Activated CD8-positive, alpha-beta T cell treated with anti-CD3 and anti-CD28 coated beads, Interleukin-2, amount 10 ng/mL, durations not matched to agents 7 days and 5 days (primary cell): Measurements from ENCODE around the gene MCF2L. TPM values are rescaled to one million over a fixed set of nuclear protein-coding genes. Genes with fewer than 3 reads are reported as not detected.
"Not testable (repeated sequence)": the region's sequence is repeated elsewhere in the genome, so short reads cannot be mapped to it uniquely, and the experiment has no call there.

Experiments
- ATAC-seq: fragments of 150-1000 bp; cut with Tn5 transposase; one replicate; pipeline ENCODE4 v1.10.0; 2021; ENCODE audit warnings: moderate library complexity
- CTCF ChIA-PET: fragments of 350-600 bp; sonication (Branson Sonifier 250); formaldehyde crosslinking; loops from one replicate; lab custom pipeline; 2021; ENCODE audit warnings: antibody characterized with exemption; lab: Charles Lee
- POLR2A ChIA-PET: fragments of 350-600 bp; sonication (Branson Sonifier 250); formaldehyde crosslinking; loops from one replicate; lab custom pipeline; 2021; ENCODE audit warnings: antibody characterized with exemption; lab: Charles Lee
- DNase-seq: peaks from one replicate; pipeline ENCODE4 v3.0.0-alpha.2; 2020
- H3K27ac Mint-ChIP-seq: one replicate; pipeline ENCODE4 v1.8.0; 2021; ENCODE audit warnings: mild to moderate bottlenecking, mixed read lengths
- H3K27me3 Mint-ChIP-seq: one replicate; pipeline ENCODE4 v1.8.0; 2021; ENCODE audit warnings: low read depth, mixed read lengths
- H3K36me3 Mint-ChIP-seq: one replicate; pipeline ENCODE4 v1.8.0; 2021; ENCODE audit warnings: low read depth, mixed read lengths
- H3K4me1 Mint-ChIP-seq: one replicate; pipeline ENCODE4 v1.8.0; 2021; ENCODE audit warnings: low read depth, mixed read lengths
- H3K4me3 Mint-ChIP-seq: one replicate; pipeline ENCODE4 v1.8.0; 2021; ENCODE audit warnings: mild to moderate bottlenecking, mixed read lengths
- H3K9me3 Mint-ChIP-seq: one replicate; pipeline ENCODE4 v1.8.0; 2022; ENCODE audit warnings: mixed read lengths; ENCODE audit not compliant: insufficient read depth
- total RNA-seq, 2 experiments: library from RNA; stranded (reverse); gene quantifications; one replicate each; pipeline ENCODE4 v1.2.3, GENCODE V29; 2021

Gene MCF2L
- total RNA-seq, 2 experiments from 2014 or later, result 0.76 to 1.0 TPM

DNA sequence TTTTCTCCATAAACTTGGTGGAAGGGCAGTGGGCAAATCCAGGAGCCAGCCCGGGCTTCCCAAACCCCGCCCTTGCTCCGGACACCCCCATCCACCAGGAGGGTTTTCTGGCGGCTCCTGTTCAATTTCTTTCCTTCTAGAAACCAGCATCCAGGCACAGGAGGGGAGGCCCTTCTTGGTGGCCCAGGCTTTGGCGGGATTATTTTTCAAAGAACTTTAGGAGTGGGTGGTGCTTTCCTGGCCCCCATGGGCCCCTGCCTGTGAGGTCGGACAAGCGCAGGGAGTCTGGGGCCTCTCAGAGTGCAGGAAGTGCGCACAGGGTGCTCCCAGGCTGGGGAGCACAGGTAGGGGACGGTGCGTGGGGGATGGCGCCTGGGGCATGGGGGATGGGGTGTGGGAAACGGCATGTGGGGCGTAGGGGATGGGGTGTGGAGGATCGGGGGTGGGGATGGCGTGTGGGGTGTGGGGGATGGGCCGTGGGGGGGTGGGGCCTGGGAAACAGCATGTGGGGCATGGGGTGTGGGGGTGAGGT, 137.0 kb downstream of the MCF2L start:
- ATAC-seq (no peak), DNase-seq (no peak)
- Mint-ChIP-seq H3K4me1 (peaks cover 3% of the 10 kb centered on the region), H3K27me3 (peaks cover 4% of the 10 kb centered on the region), H3K9me3 (no peaks in the 10 kb centered on the region), H3K36me3 (peaks cover 1% of the 10 kb centered on the region), H3K27ac (no peak overlapping the region), H3K4me3 (no peak overlapping the region)
- ChIA-PET POLR2A (no interaction called here), CTCF (no interaction called here)

DNA sequence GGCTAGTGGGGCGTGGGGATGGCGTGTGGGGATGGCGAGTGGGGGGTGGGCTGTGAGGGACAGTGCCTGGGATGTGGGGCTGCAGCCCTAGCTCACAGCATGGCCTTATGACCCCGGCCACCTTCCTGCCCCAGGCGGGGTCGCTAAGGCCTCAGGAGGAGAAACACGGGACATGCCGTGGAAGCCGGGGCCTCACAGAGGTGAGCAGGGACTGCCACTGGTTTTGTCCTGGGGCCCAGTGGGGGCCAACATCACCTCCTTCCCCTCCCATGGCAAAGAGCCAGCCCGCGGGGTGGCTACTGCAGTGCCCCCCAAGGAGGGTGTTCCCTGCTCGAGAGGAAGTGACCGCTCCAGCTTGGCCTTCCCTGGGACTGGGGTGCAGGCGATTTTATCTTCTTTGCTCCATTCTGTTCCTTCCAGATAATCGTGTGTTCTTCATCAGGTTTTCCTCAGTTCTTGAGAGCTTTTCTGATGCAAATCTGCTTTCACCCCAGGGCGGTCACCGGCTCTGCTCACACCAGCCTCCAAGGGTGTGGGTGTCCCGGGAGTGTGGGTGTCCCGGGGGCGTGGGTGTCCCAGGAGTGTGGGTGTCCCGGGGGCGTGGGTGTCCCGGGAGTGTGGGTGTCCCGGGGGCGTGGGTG, 137.8 kb downstream of the MCF2L start:
- ChIA-PET CTCF (no interaction called here), POLR2A (no interaction called here)
- Mint-ChIP-seq H3K4me3 (no peak overlapping the region), H3K36me3 (peaks cover 1% of the 10 kb centered on the region), H3K9me3 (no peaks in the 10 kb centered on the region), H3K27ac (no peak overlapping the region), H3K27me3 (peaks cover 4% of the 10 kb centered on the region), H3K4me1 (peaks cover 3% of the 10 kb centered on the region)
- ATAC-seq (no peak), DNase-seq (no peak)

DNA sequence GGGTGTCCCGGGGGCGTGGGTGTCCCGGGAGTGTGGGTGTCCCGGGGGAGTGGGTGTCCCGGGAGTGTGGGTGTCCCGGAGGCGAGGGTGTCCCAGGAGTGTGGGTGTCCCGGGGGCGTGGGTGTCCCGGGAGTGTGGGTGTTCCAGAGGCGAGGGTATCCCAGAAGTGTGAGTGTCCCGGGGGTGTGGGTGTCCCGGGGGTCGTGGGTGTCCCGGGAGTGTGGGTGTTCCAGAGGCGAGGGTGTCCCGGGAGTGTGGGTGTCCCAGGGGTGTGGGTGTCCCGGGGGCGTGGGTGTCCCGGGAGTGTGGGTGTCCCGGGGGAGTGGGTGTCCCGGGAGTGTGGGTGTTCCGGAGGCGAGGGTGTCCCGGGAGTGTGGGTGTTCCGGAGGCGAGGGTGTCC, 139.5 kb downstream of the MCF2L start:
- CTCF ChIA-PET, H3K4me1 Mint-ChIP-seq, ATAC-seq, H3K27ac Mint-ChIP-seq, H3K27me3 Mint-ChIP-seq, POLR2A ChIA-PET, H3K4me3 Mint-ChIP-seq, DNase-seq, H3K36me3 Mint-ChIP-seq, H3K9me3 Mint-ChIP-seq: not testable (repeated sequence)

DNA sequence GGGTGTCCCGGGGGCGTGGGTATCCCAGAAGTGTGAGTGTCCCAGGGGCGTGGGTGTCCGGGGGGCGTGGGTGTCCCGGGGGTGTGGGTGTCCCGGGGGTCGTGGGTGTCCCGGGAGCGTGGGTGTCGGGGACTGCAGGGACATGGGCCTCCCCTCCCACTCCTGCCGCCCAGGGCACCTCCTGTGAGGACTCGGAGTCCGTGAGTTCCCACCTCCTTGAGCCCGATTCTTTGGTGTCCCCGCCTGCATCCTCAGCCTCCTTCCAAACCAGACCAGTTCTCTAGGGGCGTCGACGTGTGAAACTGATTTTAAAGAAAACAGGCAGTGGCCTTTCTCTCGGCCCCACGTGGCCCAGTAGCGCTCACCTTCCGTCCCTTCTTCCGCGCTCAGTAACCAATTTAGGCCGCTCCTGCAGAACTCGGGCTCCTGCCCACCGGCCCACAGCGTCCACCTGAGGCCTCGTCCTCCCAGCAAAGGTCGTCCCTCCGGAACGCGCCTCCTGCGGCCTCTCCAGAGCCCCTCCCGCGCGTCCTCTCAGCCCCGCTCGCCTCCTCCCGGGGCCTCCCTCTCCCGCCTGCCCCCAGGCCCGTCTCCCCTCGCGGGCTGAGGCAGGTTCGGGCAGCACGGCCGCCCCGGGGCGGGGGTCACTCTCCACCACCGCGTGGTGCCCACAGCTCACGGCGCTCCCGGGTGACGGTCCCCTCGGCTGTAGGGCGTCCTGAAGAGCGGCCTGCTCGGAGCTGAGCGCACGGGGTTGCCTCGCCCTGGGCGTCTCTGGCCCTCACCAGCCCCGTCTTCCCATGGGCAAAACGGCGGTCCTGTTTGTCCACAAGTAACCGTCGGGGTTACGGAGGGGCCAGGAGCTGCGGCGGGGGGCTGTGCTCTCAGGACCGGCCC, 140.4 kb downstream of the MCF2L start:
- ATAC-seq, result no peak
- Mint-ChIP-seq H3K4me1 (peaks cover 3% of the 10 kb centered on the region), H3K4me3 (peak overlapping the region; percentile 15)

DNA sequence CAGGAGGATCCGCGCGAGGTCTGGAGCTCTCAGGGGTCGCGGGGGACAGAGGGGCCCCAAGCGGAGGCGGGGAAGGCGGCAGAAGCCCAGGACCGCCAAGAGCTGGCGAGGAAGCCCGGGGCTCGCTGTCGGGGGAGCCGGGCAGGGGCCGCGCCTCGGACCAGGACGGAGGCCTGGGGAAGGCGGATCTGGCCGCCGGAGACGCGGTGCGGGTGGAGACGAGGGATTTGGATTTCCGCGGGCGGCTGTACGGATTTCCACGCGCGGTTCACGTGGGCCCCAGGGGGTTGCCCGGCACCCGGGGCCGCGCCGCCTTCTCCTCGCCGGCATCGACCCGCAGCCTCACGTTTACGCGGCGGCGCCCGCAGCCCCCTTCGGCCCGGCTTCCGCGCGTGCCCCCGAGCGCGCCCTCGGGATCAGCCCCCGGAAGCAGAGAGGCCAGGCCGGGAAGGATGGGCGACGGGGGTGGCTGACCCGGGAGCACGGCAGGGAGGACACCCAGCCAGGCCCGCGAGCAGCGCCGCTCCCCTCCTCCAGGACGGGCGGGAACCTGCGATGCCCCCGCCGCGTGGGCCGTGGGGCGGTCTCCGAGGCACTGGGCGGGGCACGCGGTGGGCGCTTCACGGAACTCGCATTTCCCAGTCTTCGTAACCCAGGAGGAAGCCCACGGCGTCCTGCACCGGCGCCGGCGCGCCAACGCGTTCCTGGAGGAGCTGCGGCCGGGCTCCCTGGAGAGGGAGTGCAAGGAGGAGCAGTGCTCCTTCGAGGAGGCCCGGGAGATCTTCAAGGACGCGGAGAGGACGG, 141.2 kb downstream of the MCF2L start:
- Mint-ChIP-seq H3K27ac (no peak overlapping the region), H3K4me3 (no peak overlapping the region), H3K9me3 (no peaks in the 10 kb centered on the region), H3K4me1 (peaks cover 3% of the 10 kb centered on the region), H3K36me3 (peaks cover 1% of the 10 kb centered on the region), H3K27me3 (peaks cover 4% of the 10 kb centered on the region)
- ATAC-seq (peak; percentile 34), DNase-seq (no peak)
- POLR2A ChIA-PET, result no interaction called here
- CTCF ChIA-PET, result no interaction called here

More for the DNA sequence above, 140.4 kb downstream of the MCF2L start:
- ChIA-PET POLR2A (no interaction called here), CTCF (no interaction called here)
- peaks cover 4% of the 10 kb centered on the region for H3K27me3 Mint-ChIP-seq
- DNase-seq, result no peak
- H3K9me3 Mint-ChIP-seq, result no peaks in the 10 kb centered on the region
- H3K27ac Mint-ChIP-seq, result no peak overlapping the region
- H3K36me3 Mint-ChIP-seq, result peaks cover 1% of the 10 kb centered on the region

DNA sequence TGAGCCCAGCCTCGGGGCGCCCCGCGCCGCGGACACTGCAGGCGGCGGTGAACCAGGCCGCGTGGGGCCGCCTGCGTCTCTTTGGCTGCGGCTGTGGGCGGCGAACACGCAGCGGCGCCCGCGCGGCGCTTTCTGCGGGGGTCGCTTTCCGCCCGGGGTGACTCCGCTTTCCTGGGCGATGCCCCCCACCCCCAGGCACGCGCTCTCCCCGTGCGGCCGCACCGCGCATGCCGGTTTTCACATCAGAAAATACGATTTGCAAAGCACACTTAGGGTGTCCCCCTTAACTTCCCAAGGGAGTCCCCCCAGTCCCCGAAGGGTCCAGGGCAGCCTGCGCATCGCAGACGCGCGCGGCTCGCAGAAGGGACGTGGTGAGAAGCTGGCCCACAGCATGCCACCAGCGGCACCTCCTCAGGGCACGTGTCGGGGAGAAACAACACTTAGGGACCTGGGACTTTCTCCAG, 141.9 kb downstream of the MCF2L start:
- Mint-ChIP-seq H3K4me1 (peaks cover 3% of the 10 kb centered on the region), H3K27me3 (peaks cover 4% of the 10 kb centered on the region), H3K9me3 (no peaks in the 10 kb centered on the region), H3K4me3 (no peak overlapping the region), H3K36me3 (peaks cover 1% of the 10 kb centered on the region), H3K27ac (no peak overlapping the region)
- no peak for DNase-seq
- CTCF ChIA-PET, result no interaction called here
- ATAC-seq, result no peak
- POLR2A ChIA-PET, result no interaction called here

DNA sequence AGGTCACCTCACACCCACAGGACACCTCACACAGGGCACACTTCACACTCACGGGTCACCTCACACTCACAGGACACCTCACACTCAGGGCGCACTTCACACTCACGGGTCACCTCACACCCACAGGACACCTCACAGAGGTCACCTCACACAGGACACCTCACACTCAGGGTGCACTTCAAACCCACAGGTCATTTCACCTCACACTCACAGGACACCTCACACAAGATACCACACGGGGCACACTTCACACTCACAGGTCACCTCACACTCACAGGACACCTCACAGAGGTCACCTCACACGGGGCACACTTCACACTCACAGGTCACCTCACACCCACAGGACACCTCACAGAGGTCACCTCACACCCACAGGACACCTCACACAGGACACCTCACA, 142.8 kb downstream of the MCF2L start:
- H3K4me3 Mint-ChIP-seq, POLR2A ChIA-PET, CTCF ChIA-PET: not testable (repeated sequence)

DNA sequence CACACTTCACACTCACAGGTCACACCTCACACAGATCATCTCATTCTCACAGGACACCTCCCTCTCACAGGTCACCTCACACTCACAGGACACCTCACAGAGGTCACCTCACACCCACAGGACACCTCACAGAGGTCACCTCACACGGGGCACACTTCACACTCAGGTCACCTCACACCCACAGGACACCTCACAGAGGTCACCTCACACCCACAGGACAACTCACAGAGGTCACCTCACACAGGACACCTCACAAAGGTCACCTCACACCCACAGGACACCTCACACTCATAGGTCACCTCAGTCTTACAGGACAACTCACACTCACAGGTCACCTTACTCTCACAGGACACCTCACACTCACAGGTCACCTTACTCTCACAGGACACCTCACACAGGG, 143.5 kb downstream of the MCF2L start:
- DNase-seq, CTCF ChIA-PET, H3K36me3 Mint-ChIP-seq, POLR2A ChIA-PET, H3K4me1 Mint-ChIP-seq, H3K4me3 Mint-ChIP-seq, ATAC-seq, H3K9me3 Mint-ChIP-seq, H3K27ac Mint-ChIP-seq, H3K27me3 Mint-ChIP-seq: not testable (repeated sequence)

More for the DNA sequence above, 142.8 kb downstream of the MCF2L start:
- not testable (repeated sequence) for DNase-seq, H3K4me1 Mint-ChIP-seq, H3K36me3 Mint-ChIP-seq, H3K9me3 Mint-ChIP-seq, H3K27ac Mint-ChIP-seq, H3K27me3 Mint-ChIP-seq, ATAC-seq

DNA sequence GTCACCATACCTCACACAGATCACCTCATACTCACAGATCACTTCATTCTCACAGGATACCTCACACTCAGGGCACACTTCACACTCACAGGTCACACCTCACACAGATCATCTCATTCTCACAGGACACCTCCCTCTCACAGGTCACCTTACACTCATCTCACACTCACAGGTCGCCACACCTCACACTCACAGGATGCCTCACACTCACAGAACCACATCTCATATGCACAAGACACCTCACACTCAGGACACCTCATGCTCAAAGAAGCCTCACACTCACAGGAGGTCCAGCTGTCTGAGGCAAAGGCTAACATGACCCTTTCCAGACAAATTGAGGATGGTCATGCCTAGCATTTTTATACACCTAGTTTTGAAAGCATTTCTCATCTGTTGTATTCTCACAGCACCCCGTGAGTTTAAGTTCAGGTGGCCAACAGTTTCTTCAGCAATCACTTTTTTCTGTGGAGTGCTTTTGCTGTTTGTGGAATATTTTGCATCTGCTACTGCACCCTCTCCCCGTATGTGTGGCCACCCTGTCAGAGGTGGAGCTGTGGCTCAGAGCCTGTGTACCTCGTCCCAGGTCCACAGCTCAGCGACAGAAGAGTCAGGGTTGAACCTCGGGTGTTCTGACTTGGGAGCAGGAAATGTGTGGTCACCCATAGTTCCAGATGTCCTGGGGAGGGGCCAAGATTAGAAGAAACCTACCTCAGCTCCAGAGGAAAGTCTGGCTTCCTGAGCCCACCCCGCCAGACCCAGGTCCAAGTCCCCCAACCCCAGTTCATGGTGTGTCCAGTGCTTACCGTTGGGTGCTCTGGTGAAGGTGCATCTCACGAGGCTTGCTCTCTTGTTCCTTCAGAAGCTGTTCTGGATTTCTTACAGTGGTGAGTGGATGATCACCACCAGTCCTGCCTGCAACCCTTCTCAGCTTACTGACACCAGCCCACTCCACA, 144.2 kb downstream of the MCF2L start:
- ATAC-seq (no peak), DNase-seq (no peak)
- no peak overlapping the region for H3K4me3 Mint-ChIP-seq
- no peak overlapping the region for H3K27ac Mint-ChIP-seq
- H3K27me3 Mint-ChIP-seq, result peaks cover 4% of the 10 kb centered on the region
- peaks cover 3% of the 10 kb centered on the region for H3K4me1 Mint-ChIP-seq
- peaks cover 1% of the 10 kb centered on the region for H3K36me3 Mint-ChIP-seq
- POLR2A ChIA-PET, result no interaction called here
- H3K9me3 Mint-ChIP-seq, result no peaks in the 10 kb centered on the region
- CTCF ChIA-PET, result no interaction called here

DNA sequence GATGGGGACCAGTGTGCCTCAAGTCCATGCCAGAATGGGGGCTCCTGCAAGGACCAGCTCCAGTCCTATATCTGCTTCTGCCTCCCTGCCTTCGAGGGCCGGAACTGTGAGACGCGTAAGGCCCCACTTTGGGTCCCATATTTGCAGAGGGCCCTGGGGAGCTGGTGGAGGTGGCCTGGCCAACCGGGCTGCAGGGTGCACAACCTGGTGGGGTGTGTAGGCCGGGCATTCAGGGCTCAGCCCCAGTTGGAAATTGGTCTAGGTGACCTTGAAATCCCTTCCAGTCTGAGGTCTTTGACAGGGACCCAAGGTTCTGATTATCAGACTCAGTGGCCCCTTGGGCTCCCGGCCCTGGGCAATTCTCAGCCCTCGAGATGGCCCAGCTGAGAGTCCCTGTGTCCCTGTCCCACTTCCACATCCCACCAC, 144.8 kb downstream of the MCF2L start:
- Mint-ChIP-seq H3K4me1 (peaks cover 3% of the 10 kb centered on the region), H3K27me3 (peaks cover 4% of the 10 kb centered on the region), H3K9me3 (no peaks in the 10 kb centered on the region), H3K4me3 (no peak overlapping the region), H3K36me3 (peaks cover 1% of the 10 kb centered on the region), H3K27ac (no peak overlapping the region)
- CTCF ChIA-PET, result no interaction called here
- DNase-seq (no peak), ATAC-seq (no peak)
- POLR2A ChIA-PET, result no interaction called here
